Central memory CD4-positive, alpha-beta T cell (primary cell): ENCODE results near the gene ZNF774.
"Not testable (repeated sequence)": the region's sequence is repeated elsewhere in the genome, so short reads cannot be mapped to it uniquely, and the experiment has no call there.

ENCODE experiments used
- DNase-seq: peaks from one replicate; pipeline ENCODE4 v3.0.0; 2022

The ZNF774 gene

GRCh38 chr15:90393040-90393439, 41.0 kb downstream of the ZNF774 start:
- DNase-seq: no peak

- no peak for DNase-seq
Measured at GRCh38 chr15:90394074-90394473, 42.0 kb downstream of the ZNF774 start.

GRCh38 chr15:90394748-90395442, 42.8 kb downstream of the ZNF774 start:
- no peak for DNase-seq

GRCh38 chr15:90396321-90396720, 44.2 kb downstream of the ZNF774 start:
- DNase-seq: no peak

- DNase-seq: no peak
Measured at GRCh38 chr15:90400005-90400758, 48.1 kb downstream of the ZNF774 start.

GRCh38 chr15:90400759-90401314, 48.8 kb downstream of the ZNF774 start:
- peak; percentile 87 for DNase-seq

GRCh38 chr15:90401495-90401894, 49.4 kb downstream of the ZNF774 start:
- no peak for DNase-seq

GRCh38 chr15:90402223-90402622, 50.1 kb downstream of the ZNF774 start:
- no peak for DNase-seq

GRCh38 chr15:90402767-90403166, 50.7 kb downstream of the ZNF774 start:
- no peak for DNase-seq

GRCh38 chr15:90405055-90405607, 53.0 kb downstream of the ZNF774 start:
- no peak for DNase-seq

GRCh38 chr15:90407336-90407735, 55.3 kb downstream of the ZNF774 start:
- DNase-seq: no peak

GRCh38 chr15:90407871-90408317, 55.8 kb downstream of the ZNF774 start:
- peak; percentile 46 for DNase-seq

GRCh38 chr15:90408657-90409056, 56.6 kb downstream of the ZNF774 start:
- no peak for DNase-seq

- DNase-seq: not testable (repeated sequence)
Measured at GRCh38 chr15:90409587-90409986, 57.5 kb downstream of the ZNF774 start.

- not testable (repeated sequence) for DNase-seq
Measured at GRCh38 chr15:90410316-90410715, 58.2 kb downstream of the ZNF774 start.

- no peak for DNase-seq
Measured at GRCh38 chr15:90411176-90411575, 59.1 kb downstream of the ZNF774 start.
